Kidney (tissue), 14 donors: ENCODE measurements around the gene SNX8. TPM values are rescaled to one million over a fixed set of nuclear protein-coding genes. Genes with fewer than 3 reads are reported as not detected.

ENCODE experiments used
- DNase-seq, 5 donors: peaks; one replicate each; pipeline ENCODE4 v3.0.0-alpha.2; 2013 to 2020
- FAIRE-seq: peaks from 2 replicates; lab custom pipeline; 2012; peaks lifted over from hg19 to GRCh38; lab: Jason Lieb, UNC
- H3K27ac ChIP-seq, 2 donors: one replicate each; pipeline ENCODE4 v1.7.0; 2013; ENCODE audit warnings: low read depth in 2 of 2, low read length in 2 of 2, inconsistent platforms in 1 of 2
- H3K27me3 ChIP-seq: one replicate; pipeline ENCODE4 v1.7.1; 2013; ENCODE audit warnings: low read length, inconsistent platforms; ENCODE audit not compliant: control insufficient read depth, insufficient read depth
- H3K36me3 ChIP-seq, 3 donors: one replicate each; pipeline versions ENCODE4 v1.7.0 to v1.7.1; 2013; ENCODE audit warnings: low read length in 3 of 3, control low read depth in 1 of 3, inconsistent platforms in 1 of 3; ENCODE audit not compliant: insufficient read depth in 3 of 3, control insufficient read depth in 2 of 3
- H3K4me1 ChIP-seq, 3 donors: one replicate each; pipeline versions ENCODE4 v1.7.0 to v1.7.1; 2013; ENCODE audit warnings: low read length in 3 of 3, inconsistent platforms in 1 of 3, low read depth in 1 of 3; ENCODE audit not compliant: control insufficient read depth in 2 of 3, insufficient read depth in 2 of 3
- H3K4me3 ChIP-seq, 3 donors: one replicate each; pipeline versions ENCODE4 v1.7.0 to v1.8.1; 2013; ENCODE audit warnings: low read length in 3 of 3, control low read depth in 1 of 3, inconsistent platforms in 1 of 3
- H3K9ac ChIP-seq, 3 donors: one replicate each; pipeline versions ENCODE4 v1.7.0 to v1.7.1; 2013; ENCODE audit warnings: low read length in 3 of 3, control low read depth in 1 of 3, inconsistent platforms in 1 of 3
- H3K9me3 ChIP-seq, 3 donors: one replicate each; pipeline versions ENCODE4 v1.7.0 to v1.7.1; 2013; ENCODE audit warnings: low read length in 3 of 3, control low read depth in 1 of 3, inconsistent platforms in 1 of 3; ENCODE audit not compliant: control insufficient read depth in 2 of 3, insufficient read depth in 1 of 3
- intact Hi-C: fragments of 100-400 bp; cut with DNase I; formaldehyde crosslinking; loops from one replicate; pipeline ENCODE4 v1.11.1; 2022
- polyA plus RNA-seq: library from polyadenylated mRNA; stranded (reverse); fragments of 350-450 nt; fragmentation: Illumina TruSeq; extraction: RNeasy Lipid Tissue Mini Kit (QIAGEN cat#74804); gene quantifications from one replicate; pipeline ENCODE4 v1.2.3, GENCODE V29; 2014; ENCODE audit warnings: low read depth, low replicate concordance; ENCODE audit not compliant: insufficient read depth
- total RNA-seq: library from RNA; stranded (reverse); fragmentation: NEBNext Ultra II Directional; extraction: Animal tissue kit (Norgen Biotek cat#: 25700); gene quantifications from one replicate; pipeline ENCODE4 v1.2.1, GENCODE V29; 2021
- TF ChIP-seq, protein P1 (sequence below): IDR thresholded peaks from 3 replicates; pipeline ENCODE4 v1.5.1; 2012; ENCODE audit warnings: mild to moderate bottlenecking, moderate library complexity, borderline replicate concordance; ENCODE audit not compliant: insufficient read depth; ENCODE audit errors: extremely low read depth
- donor health status: control.
- donor health status: control.
- donor health status: control.
- donor health status: control.
- donor health status: control.
- donor health status: DM: yes; HTN: yes; CAD: no.
- donor health status: Normal renal cell carcinoma (clear cell type).

The SNX8 gene
- total and polyA plus RNA-seq, 2 donors from 2014 or later: 28.7 to 38.6 TPM

DNA sequence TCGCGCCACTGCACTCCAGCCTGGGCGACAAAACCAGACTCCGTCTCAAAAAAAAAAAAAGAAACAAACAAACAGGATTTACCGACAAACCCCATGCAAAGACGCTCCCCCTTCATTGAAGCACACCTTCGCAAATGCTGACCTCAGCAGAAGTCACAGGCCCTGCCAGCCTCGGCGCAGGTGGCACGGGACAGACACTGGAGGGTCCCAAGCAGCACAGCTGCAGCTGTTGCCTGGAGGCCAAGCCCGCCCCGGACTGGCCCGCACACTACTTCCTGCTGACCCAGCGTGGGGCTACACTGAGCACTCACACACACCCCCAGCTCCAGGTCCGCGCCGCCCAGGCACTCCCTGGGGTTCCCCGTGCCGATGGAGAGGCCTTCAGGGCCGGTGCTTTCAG lies 31.2 kb downstream of the SNX8 start:
- no peaks in the 10 kb centered on the region for H3K9me3 ChIP-seq
- FAIRE-seq (no peak), DNase-seq (peak in 1 of 5 donors; percentile 73)
- no peak overlapping the region for H3K4me3 ChIP-seq
- no peaks in the 10 kb centered on the region for H3K27me3 ChIP-seq
- H3K9ac ChIP-seq: no peak overlapping the region
- intact Hi-C loops: no loop called here
- no peaks in the 10 kb centered on the region for H3K36me3 ChIP-seq
- TF ChIP-seq, protein P1, sequence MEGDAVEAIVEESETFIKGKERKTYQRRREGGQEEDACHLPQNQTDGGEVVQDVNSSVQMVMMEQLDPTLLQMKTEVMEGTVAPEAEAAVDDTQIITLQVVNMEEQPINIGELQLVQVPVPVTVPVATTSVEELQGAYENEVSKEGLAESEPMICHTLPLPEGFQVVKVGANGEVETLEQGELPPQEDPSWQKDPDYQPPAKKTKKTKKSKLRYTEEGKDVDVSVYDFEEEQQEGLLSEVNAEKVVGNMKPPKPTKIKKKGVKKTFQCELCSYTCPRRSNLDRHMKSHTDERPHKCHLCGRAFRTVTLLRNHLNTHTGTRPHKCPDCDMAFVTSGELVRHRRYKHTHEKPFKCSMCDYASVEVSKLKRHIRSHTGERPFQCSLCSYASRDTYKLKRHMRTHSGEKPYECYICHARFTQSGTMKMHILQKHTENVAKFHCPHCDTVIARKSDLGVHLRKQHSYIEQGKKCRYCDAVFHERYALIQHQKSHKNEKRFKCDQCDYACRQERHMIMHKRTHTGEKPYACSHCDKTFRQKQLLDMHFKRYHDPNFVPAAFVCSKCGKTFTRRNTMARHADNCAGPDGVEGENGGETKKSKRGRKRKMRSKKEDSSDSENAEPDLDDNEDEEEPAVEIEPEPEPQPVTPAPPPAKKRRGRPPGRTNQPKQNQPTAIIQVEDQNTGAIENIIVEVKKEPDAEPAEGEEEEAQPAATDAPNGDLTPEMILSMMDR: no peak
- H3K27ac ChIP-seq: no peak overlapping the region
- H3K4me1 ChIP-seq: peaks cover 0 to 14% (median 6%) of the 10 kb centered on the region in 3 donors

DNA sequence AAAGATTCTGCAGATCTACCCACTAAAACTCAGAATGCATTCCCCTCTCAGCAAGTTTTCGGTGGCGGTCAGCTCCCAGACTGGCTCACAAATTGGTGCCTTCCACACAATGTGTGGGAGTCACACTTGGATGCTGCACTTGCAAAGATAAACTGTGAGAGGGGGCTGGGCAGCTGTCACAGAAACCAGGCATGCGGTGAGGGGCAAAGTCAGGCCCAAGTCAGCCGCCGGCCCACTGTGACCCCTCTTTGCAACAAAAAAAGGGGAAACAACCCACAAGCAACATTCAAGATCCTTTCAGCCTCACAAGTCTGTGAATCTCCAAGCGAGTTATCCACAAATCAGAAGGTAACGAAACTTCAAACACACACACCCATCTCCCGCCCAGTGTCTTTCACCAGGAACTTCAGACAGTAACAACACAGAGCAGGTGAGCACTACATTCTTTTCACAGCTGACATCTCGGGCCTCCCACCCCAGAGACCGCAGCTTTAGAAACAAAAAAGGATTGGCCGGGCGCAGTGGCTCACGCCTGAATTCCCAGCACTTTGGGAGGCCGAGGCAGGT lies 32.0 kb downstream of the SNX8 start:
- DNase-seq: peak; percentile 47 to 86 (median 78)
- no peak overlapping the region for H3K4me3 ChIP-seq
- intact Hi-C loops: no loop called here
- TF ChIP-seq, protein P1: no peak
- H3K27me3 ChIP-seq: no peaks in the 10 kb centered on the region
- FAIRE-seq: no peak
- H3K36me3 ChIP-seq: no peaks in the 10 kb centered on the region
- peaks cover 0 to 14% (median 6%) of the 10 kb centered on the region in 3 donors for H3K4me1 ChIP-seq
- no peak overlapping the region for H3K9ac ChIP-seq
- H3K9me3 ChIP-seq: no peaks in the 10 kb centered on the region
- no peak overlapping the region for H3K27ac ChIP-seq

DNA sequence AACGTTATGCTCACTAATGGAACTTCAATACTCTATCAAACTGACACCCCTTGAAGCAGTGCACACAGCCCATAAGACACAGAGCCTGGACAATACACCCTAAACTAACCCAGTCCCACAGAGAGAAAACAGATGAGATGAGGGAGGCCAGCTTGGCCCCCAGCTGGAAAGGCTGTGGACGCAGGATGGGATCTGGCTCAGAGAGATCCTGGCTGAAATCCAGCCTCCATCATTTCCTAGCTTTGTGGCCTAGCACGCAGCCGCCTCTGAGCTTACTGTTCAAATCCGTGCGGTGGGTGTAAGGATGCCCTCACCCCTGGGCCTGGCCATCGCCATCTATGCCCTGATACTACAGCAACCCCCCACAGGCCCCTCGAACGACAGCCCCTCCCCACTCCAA lies 32.7 kb downstream of the SNX8 start:
- no peak for FAIRE-seq
- H3K9ac ChIP-seq: no peak overlapping the region
- peaks cover 0 to 14% (median 6%) of the 10 kb centered on the region in 3 donors for H3K4me1 ChIP-seq
- no peaks in the 10 kb centered on the region for H3K36me3 ChIP-seq
- peak overlapping the region in 1 of 2 donors; percentile 2 for H3K27ac ChIP-seq
- peak in 3 of 5 donors; percentile 17 to 69 (median 61) for DNase-seq
- intact Hi-C loops: no loop called here
- H3K9me3 ChIP-seq: no peaks in the 10 kb centered on the region
- TF ChIP-seq, protein P1: no peak
- H3K4me3 ChIP-seq: no peak overlapping the region
- no peaks in the 10 kb centered on the region for H3K27me3 ChIP-seq
